MCF 10A (cell line): ENCODE measurements around the gene OXSM. TPM values are rescaled to one million over a fixed set of nuclear protein-coding genes. Genes with fewer than 3 reads are reported as not detected.

Experiments used
- BruUV-seq: library from RNA; stranded (reverse); fragments of 400-500 nt; replicated peaks from 2 replicates; lab custom pipeline; 2021; lab: Mats Ljungman, UMichigan
- CTCF ChIA-PET: fragments of 300-600 bp; sonication (Branson Sonifier 250); formaldehyde crosslinking; extraction: SDS; loops from one replicate; lab custom pipeline; 2021; ENCODE audit warnings: antibody characterized with exemption, inconsistent platforms; lab: Yijun Ruan, JAX
- POLR2A ChIA-PET: fragments of 300-600, 350-650 bp; sonication (Branson Sonifier 250); formaldehyde crosslinking; extraction: SDS; loops from one replicate; lab custom pipeline; 2020; ENCODE audit warnings: antibody characterized with exemption, inconsistent platforms; lab: Yijun Ruan, JAX
- DNase-seq: peaks from one replicate; pipeline ENCODE4 v3.0.0-alpha.2; 2018; ENCODE audit not compliant: unreplicated experiment
- H3K27ac Mint-ChIP-seq: one replicate; pipeline ENCODE4 v1.8.0; 2022; ENCODE audit warnings: mild to moderate bottlenecking, low read depth, mixed read lengths; ENCODE audit not compliant: unreplicated experiment
- H3K27me3 Mint-ChIP-seq: one replicate; pipeline ENCODE4 v1.8.0; 2022; ENCODE audit warnings: mixed read lengths; ENCODE audit not compliant: insufficient read depth, unreplicated experiment
- H3K36me3 Mint-ChIP-seq: one replicate; pipeline ENCODE4 v1.8.0; 2022; ENCODE audit warnings: mild to moderate bottlenecking, moderate library complexity, mixed read lengths; ENCODE audit not compliant: insufficient read depth, unreplicated experiment
- H3K4me1 Mint-ChIP-seq: one replicate; pipeline ENCODE4 v1.8.0; 2022; ENCODE audit warnings: mixed read lengths; ENCODE audit not compliant: insufficient read depth, unreplicated experiment
- H3K4me3 Mint-ChIP-seq: one replicate; pipeline ENCODE4 v1.8.0; 2022; ENCODE audit warnings: mild to moderate bottlenecking, moderate library complexity, mixed read lengths; ENCODE audit not compliant: unreplicated experiment
- H3K9me3 Mint-ChIP-seq: one replicate; pipeline ENCODE4 v1.8.0; 2022; ENCODE audit warnings: mixed read lengths; ENCODE audit not compliant: unreplicated experiment
- CTCF ChIP-seq: fragments of 200-600 bp; IDR thresholded peaks from one replicate; pipeline ENCODE4 v1.8.0; 2022; ENCODE audit warnings: antibody characterized with exemption, mild to moderate bottlenecking; ENCODE audit not compliant: unreplicated experiment
- intact Hi-C: fragments of 100-400 bp; cut with micrococcal nuclease; formaldehyde crosslinking; loops from 2 replicates; pipeline ENCODE4 v1.14.1; 2022
- total RNA-seq: library from RNA; stranded (reverse); gene quantifications from 2 replicates; pipeline ENCODE4 v1.2.3, GENCODE V29; 2022

The OXSM gene
- total RNA-seq, 1 experiment from 2014 or later: 21.7 TPM

GRCh38 chr3:25820366-25820765 lies 30.5 kb downstream of the OXSM start:
- Mint-ChIP-seq H3K4me1 (no peaks in the 10 kb centered on the region), H3K27me3 (no peaks in the 10 kb centered on the region), H3K27ac (no peak overlapping the region), H3K9me3 (no peaks in the 10 kb centered on the region), H3K4me3 (no peak overlapping the region), H3K36me3 (no peaks in the 10 kb centered on the region)
- POLR2A ChIA-PET: interaction anchor here (0.6 to 1.7 kb wide), 3 partner anchors 10 to 484 kb away, joined by 3 to 4 read pairs (median 3); no protein-coding TSS in a partner anchor
- CTCF ChIA-PET: interaction anchor here (0.7 to 1.2 kb wide), 4 partner anchors 11 to 1404 kb away, joined by 3 read pairs; no protein-coding TSS in a partner anchor
- BruUV-seq: no TSS peak
- intact Hi-C loops: no loop called here
- no peak for TF ChIP-seq CTCF
- DNase-seq: peak; percentile 78

- intact Hi-C loops: no loop called here
- no peak for DNase-seq
- H3K4me3 Mint-ChIP-seq: no peak overlapping the region
- no TSS peak for BruUV-seq
- no peaks in the 10 kb centered on the region for H3K27me3 Mint-ChIP-seq
- no peak overlapping the region for H3K27ac Mint-ChIP-seq
- no peak for TF ChIP-seq CTCF
- H3K4me1 Mint-ChIP-seq: no peaks in the 10 kb centered on the region
- H3K9me3 Mint-ChIP-seq: no peaks in the 10 kb centered on the region
- ChIA-PET CTCF (interaction anchor here (0.6 to 1.2 kb wide), 5 partner anchors 11 to 1404 kb away, joined by 3 read pairs; no protein-coding TSS in a partner anchor), POLR2A (interaction anchor here (0.6 to 0.7 kb wide), 2 partner anchors 159 to 484 kb away, joined by 3 read pairs; no protein-coding TSS in a partner anchor)
- no peaks in the 10 kb centered on the region for H3K36me3 Mint-ChIP-seq
These were observed 31.1 kb downstream of the OXSM start for GRCh38 chr3:25820816-25821486.

- no peak for TF ChIP-seq CTCF
- intact Hi-C loops: no loop called here
- Mint-ChIP-seq H3K27ac (no peak overlapping the region), H3K9me3 (no peaks in the 10 kb centered on the region), H3K4me1 (no peaks in the 10 kb centered on the region), H3K4me3 (no peak overlapping the region), H3K27me3 (no peaks in the 10 kb centered on the region), H3K36me3 (no peaks in the 10 kb centered on the region)
- no TSS peak for BruUV-seq
- DNase-seq: no peak
- POLR2A ChIA-PET: no interaction called here
- CTCF ChIA-PET: interaction anchor here (0.6 kb wide), 1 partner anchor 1276 kb away, joined by 3 read pairs; no protein-coding TSS in a partner anchor
These were observed 32.1 kb downstream of the OXSM start for GRCh38 chr3:25821746-25822573.

GRCh38 chr3:25823314-25823713 lies 33.4 kb downstream of the OXSM start:
- TF ChIP-seq CTCF: no peak
- Mint-ChIP-seq H3K9me3 (no peaks in the 10 kb centered on the region), H3K36me3 (no peaks in the 10 kb centered on the region), H3K4me3 (no peak overlapping the region), H3K27me3 (no peaks in the 10 kb centered on the region), H3K4me1 (no peaks in the 10 kb centered on the region), H3K27ac (no peak overlapping the region)
- CTCF ChIA-PET: interaction anchor here (0.9 to 1.0 kb wide), 2 partner anchors 9 to 176 kb away, joined by 4 to 5 read pairs; no protein-coding TSS in a partner anchor
- no peak for DNase-seq
- no TSS peak for BruUV-seq
- POLR2A ChIA-PET: no interaction called here
- intact Hi-C loops: no loop called here
